A549 (cell line): ENCODE results near the gene FGF1. TPM values are rescaled to one million over a fixed set of nuclear protein-coding genes. Genes with fewer than 3 reads are reported as not detected.
A peak's percentile ranks its signal among the peaks of the same experiment; 100 is the strongest.

Experiments
- ATAC-seq, 2 experiments: fragments of 200-7000 bp in 1 of 2; fragments of >200 bp in 1 of 2; cut with Nextera tagmentation in 1 of 2; cut with Tn5 transposase in 1 of 2; 3 replicates each; pipeline versions ENCODE4 v1.8.0 to v1.9.1; 2018 to 2020; ENCODE audit warnings: mild to moderate bottlenecking in 1 of 2, moderate library complexity in 1 of 2
- CTCF ChIA-PET: fragments of 300-600 bp; sonication (Branson Sonifier 250); formaldehyde crosslinking; extraction: SDS; loops from one replicate; lab custom pipeline; 2021; ENCODE audit warnings: antibody characterized with exemption, inconsistent platforms; lab: Yijun Ruan, JAX
- POLR2A ChIA-PET: fragments of 350-600 bp; formaldehyde crosslinking; extraction: SDS; loops from one replicate; lab custom pipeline; 2021; ENCODE audit warnings: antibody characterized with exemption, inconsistent platforms; lab: Yijun Ruan, JAX
- DNase-seq, 2 experiments: peaks; one replicate each; pipeline versions ENCODE4 v3.0.0 to v3.0.0-alpha.2; 2011 to 2016; ENCODE audit warnings: low read depth in 1 of 2, low spot score in 1 of 2
- FAIRE-seq: peaks from 2 replicates; lab custom pipeline; 2011; peaks lifted over from hg19 to GRCh38; lab: Jason Lieb, UNC
- H3K27ac ChIP-seq, 2 experiments: fragments of >200 bp; sonication (Bioruptor Twin); formaldehyde crosslinking; 3 replicates each; pipeline ENCODE4 v1.5.1; 2016 to 2017
- H3K4me1 ChIP-seq: fragments of >200 bp; sonication (Bioruptor Twin); formaldehyde crosslinking; 3 replicates; pipeline ENCODE4 v1.6.1; 2016
- H3K4me2 ChIP-seq: fragments of >200 bp; sonication (Bioruptor Twin); formaldehyde crosslinking; 3 replicates; pipeline ENCODE4 v1.6.1; 2016
- H3K4me3 ChIP-seq: fragments of >200 bp; sonication (Bioruptor Twin); formaldehyde crosslinking; 3 replicates; pipeline ENCODE4 v1.5.1; 2016
- H3K9me3 ChIP-seq: fragments of >200 bp; sonication (Bioruptor Twin); formaldehyde crosslinking; 3 replicates; pipeline ENCODE4 v1.6.1; 2016
- CBX8 ChIP-seq: fragments of 200-600 bp; sonication (generic); IDR thresholded peaks from 2 replicates; pipeline ENCODE4 v1.6.1; 2016
- CEBPB ChIP-seq, 2 experiments: fragments of >200 bp in 1 of 2; sonication (Bioruptor Twin) in 1 of 2; formaldehyde crosslinking in 1 of 2; IDR thresholded peaks; 2 replicates each; pipeline ENCODE4 v1.6.1; 2012 to 2016
- CTCF ChIP-seq: fragments of >200 bp; sonication (Bioruptor Twin); formaldehyde crosslinking; IDR thresholded peaks from 3 replicates; pipeline ENCODE4 v1.5.1; 2016
- E2F6 ChIP-seq: IDR thresholded peaks from 2 replicates; pipeline ENCODE4 v1.6.1; 2012; ENCODE audit warnings: low read depth, borderline replicate concordance
- ESRRA ChIP-seq: fragments of 150-350 bp; IDR thresholded peaks from 2 replicates; pipeline ENCODE4 v1.6.1; 2014; ENCODE audit warnings: mild to moderate bottlenecking, low read length, borderline replicate concordance
- FOSB ChIP-seq: fragments of 250-450 bp; sonication (Bioruptor Pico); IDR thresholded peaks from 2 replicates; pipeline ENCODE4 v1.5.0; 2020; ENCODE audit warnings: mild to moderate bottlenecking, moderate library complexity
- HOXA7 ChIP-seq: fragments of 250-450 bp; sonication (Bioruptor Pico); IDR thresholded peaks from 2 replicates; pipeline ENCODE4 v1.5.0; 2020; ENCODE audit warnings: mild to moderate bottlenecking, moderate library complexity
- HOXB5 ChIP-seq: fragments of 250-450 bp; sonication (Bioruptor Pico); IDR thresholded peaks from 2 replicates; pipeline ENCODE4 v1.5.0; 2020; ENCODE audit warnings: mild to moderate bottlenecking, moderate library complexity
- JUN ChIP-seq, 2 experiments: fragments of >200 bp; sonication (Bioruptor Twin); formaldehyde crosslinking; IDR thresholded peaks; 2 replicates in 1 of 2; 3 replicates in 1 of 2; pipeline ENCODE4 v1.6.1; 2016 to 2017
- KDM5A ChIP-seq: fragments of 200-600 bp; sonication (generic); IDR thresholded peaks from 2 replicates; pipeline ENCODE4 v1.6.1; 2016; ENCODE audit warnings: antibody characterized with exemption, mild to moderate bottlenecking
- MYC ChIP-seq: IDR thresholded peaks from 2 replicates; pipeline ENCODE4 v1.6.1; 2012; ENCODE audit warnings: mild to moderate bottlenecking, inconsistent platforms, low read length, improper control_type of control experiment, borderline replicate concordance
- NFE2L2 ChIP-seq: fragments of 150-350 bp; conservative IDR thresholded peaks from 2 replicates; pipeline ENCODE4 v1.6.1; 2014; ENCODE audit warnings: low read length
- NPAS2 ChIP-seq: fragments of 250-450 bp; sonication (Bioruptor Pico); IDR thresholded peaks from 2 replicates; pipeline ENCODE4 v1.8.0; 2022; ENCODE audit warnings: mild to moderate bottlenecking, moderate library complexity, borderline replicate concordance
- PBX3 ChIP-seq: IDR thresholded peaks from 2 replicates; pipeline ENCODE4 v1.6.1; 2012
- PHF8 ChIP-seq: fragments of 200-600 bp; sonication (generic); IDR thresholded peaks from 2 replicates; pipeline ENCODE4 v1.6.1; 2016; ENCODE audit warnings: low read depth, mild to moderate bottlenecking, antibody characterized with exemption, moderate library complexity, borderline replicate concordance
- POLR2AphosphoS2 ChIP-seq: conservative IDR thresholded peaks from 2 replicates; pipeline ENCODE4 v1.6.1; 2012; ENCODE audit warnings: low read length, improper control_type of control experiment, inconsistent platforms
- RARB ChIP-seq: fragments of 250-450 bp; sonication (Bioruptor Pico); IDR thresholded peaks from 2 replicates; pipeline ENCODE4 v1.8.0; 2021; ENCODE audit warnings: mild to moderate bottlenecking, moderate library complexity
- REST ChIP-seq: fragments of 200-600 bp; sonication (generic); IDR thresholded peaks from 2 replicates; pipeline ENCODE4 v1.6.1; 2016; ENCODE audit warnings: antibody characterized with exemption, mild to moderate bottlenecking, moderate library complexity
- RFX5 ChIP-seq: fragments of 450-650 bp; IDR thresholded peaks from 2 replicates; pipeline ENCODE4 v1.7.1; 2014; ENCODE audit warnings: antibody characterized with exemption, mild to moderate bottlenecking, moderate library complexity
- SMC3 ChIP-seq: fragments of >200 bp; sonication (Bioruptor Twin); formaldehyde crosslinking; IDR thresholded peaks from 3 replicates; pipeline ENCODE4 v1.6.1; 2018; ENCODE audit warnings: inconsistent platforms
- TFCP2L1 ChIP-seq: fragments of 250-450 bp; sonication (Bioruptor Pico); IDR thresholded peaks from 2 replicates; pipeline ENCODE4 v1.5.0; 2021; ENCODE audit warnings: mild to moderate bottlenecking
- TP53 ChIP-seq: fragments of 250-450 bp; sonication (Bioruptor Pico); IDR thresholded peaks from 2 replicates; pipeline ENCODE4 v1.5.0; 2021; ENCODE audit warnings: mild to moderate bottlenecking, moderate library complexity
- ZC3H11A ChIP-seq: fragments of 450-650 bp; IDR thresholded peaks from 2 replicates; pipeline ENCODE4 v1.6.1; 2014; ENCODE audit warnings: antibody characterized with exemption, mild to moderate bottlenecking
- ZNF302 ChIP-seq: fragments of 250-450 bp; sonication (Bioruptor Pico); IDR thresholded peaks from 2 replicates; pipeline ENCODE4 v1.9.0; 2021; ENCODE audit warnings: inconsistent platforms, mild to moderate bottlenecking, moderate library complexity
- WGBS: methylation state at CpG from one replicate; pipeline ENCODE4 v1.1.6; 2017; ENCODE audit errors: missing lambda C conversion rate; 5-methylcytosine and 5-hydroxymethylcytosine counted together
- polyA plus RNA-seq, 4 experiments: library from polyadenylated mRNA; depleted of rRNA in 3 of 4; stranded (reverse); fragments of >200 nt; fragmentation: RNase III in 1 of 4; extraction: RNeasy Plus Mini Kit Qiagen cat#74134 plus additional on column Dnase treatment in 1 of 4; gene quantifications; 2 replicates in 3 of 4; 3 replicates in 1 of 4; pipeline ENCODE4 v1.2.3, GENCODE V29; 2011 to 2017
- TF ChIP-seq, protein P1 (sequence below): fragments of >200 bp; sonication (Bioruptor Twin); formaldehyde crosslinking; IDR thresholded peaks from 2 replicates; pipeline ENCODE4 v1.6.1; 2016
- TF ChIP-seq, protein P2 (sequence below): fragments of >200 bp; sonication (Bioruptor Twin); formaldehyde crosslinking; IDR thresholded peaks from 3 replicates; pipeline ENCODE4 v1.6.1; 2016

FGF1 gene
- polyA plus RNA-seq, 2 of the 4 experiments (the other 2 are of a cell fraction) = 0.05 to 0.40 TPM

DNA sequence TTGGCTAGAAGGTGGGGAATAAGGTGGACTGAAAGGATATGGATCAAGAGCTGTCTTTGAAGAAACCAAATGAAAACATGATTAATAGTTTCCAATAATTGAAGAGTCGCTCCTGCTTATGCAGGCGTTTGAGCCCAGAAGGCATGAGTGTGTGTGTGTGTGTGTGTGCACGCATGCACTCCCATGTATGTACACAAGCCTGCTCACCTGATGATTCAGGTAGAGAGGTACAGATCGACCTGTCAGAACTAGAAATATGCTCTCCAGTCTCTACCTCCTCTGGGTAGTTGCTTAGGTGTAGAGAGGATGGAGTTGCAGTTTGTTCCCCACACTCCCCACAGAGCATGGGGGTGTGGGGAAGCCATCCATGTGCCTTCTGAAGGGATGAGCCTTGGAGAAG lies 1.1 kb upstream of the FGF1 start:
- 80% methylated on average over 4 of the region's 4 CpGs for WGBS
- ChIA-PET POLR2A (no interaction called here), CTCF (interaction anchor here (0.6 to 19.8 kb wide), 8 partner anchors 9 to 402 kb away, joined by 3 to 583 read pairs (median 5); no protein-coding TSS in a partner anchor)
- FAIRE-seq (no peak), ATAC-seq (no peak), DNase-seq (no peak)
- no peak overlapping the region for H3K27ac ChIP-seq
- H3K9me3 ChIP-seq = no peaks in the 10 kb centered on the region
- TF ChIP-seq TFCP2L1 (CRISPR knock-in tag) = no peak
- no peak for TF ChIP-seq ZNF302 (CRISPR knock-in tag)
- no peak for TF ChIP-seq PHF8
- TF ChIP-seq POLR2AphosphoS2 = no peak
- H3K4me1 ChIP-seq = no peaks in the 10 kb centered on the region
- H3K4me2 ChIP-seq = no peak overlapping the region
- no peak overlapping the region for H3K4me3 ChIP-seq

DNA sequence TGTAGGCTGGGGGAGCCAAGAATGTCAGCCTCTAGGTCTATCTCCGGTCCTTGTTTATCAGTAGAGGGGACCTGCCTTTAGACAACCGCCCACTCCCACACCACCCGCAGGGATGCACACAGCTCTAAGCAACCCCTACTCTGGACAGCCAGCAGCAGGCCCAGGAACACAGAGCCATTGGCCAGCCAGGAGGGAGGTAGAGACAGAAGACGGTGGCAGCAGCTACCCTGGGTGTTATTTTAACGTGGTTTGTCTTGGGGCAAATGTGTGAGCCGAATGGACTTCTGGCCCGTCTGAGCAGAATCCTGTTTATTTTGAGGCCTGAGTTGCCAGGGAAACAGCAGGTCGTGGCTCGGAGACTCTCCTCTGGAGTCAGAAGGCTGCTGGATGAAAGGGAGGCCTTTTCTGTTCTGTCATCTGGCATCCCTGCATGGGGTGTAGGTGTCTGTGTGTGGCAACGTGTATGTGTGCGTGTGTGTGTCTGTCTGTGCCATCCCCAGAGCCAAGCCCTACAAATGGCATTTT lies 382 bp upstream of the FGF1 start:
- ChIA-PET POLR2A (no interaction called here), CTCF (interaction anchor here (1.0 to 19.8 kb wide), 9 partner anchors 9 to 202 kb away, joined by 3 to 583 read pairs (median 6); no protein-coding TSS in a partner anchor)
- Histone ChIP-seq H3K4me2 (no peak overlapping the region), H3K9me3 (no peaks in the 10 kb centered on the region), H3K27ac (no peak overlapping the region), H3K4me1 (peaks cover 5% of the 10 kb centered on the region), H3K4me3 (no peak overlapping the region)
- 77% methylated on average over 11 of the region's 11 CpGs for WGBS
- peak in 1 of 2 experiments; percentile 11 for DNase-seq
- peak in 1 of 2 experiments; percentile 34; a peak in 3 of 6 replicates for ATAC-seq
- FAIRE-seq = no peak
- TF ChIP-seq NFE2L2 (no peak), ZC3H11A (no peak), TP53 (no peak), HOXA7 (no peak), FOSB (CRISPR knock-in tag) (no peak), ESRRA (no peak), HOXB5 (no peak)

DNA sequence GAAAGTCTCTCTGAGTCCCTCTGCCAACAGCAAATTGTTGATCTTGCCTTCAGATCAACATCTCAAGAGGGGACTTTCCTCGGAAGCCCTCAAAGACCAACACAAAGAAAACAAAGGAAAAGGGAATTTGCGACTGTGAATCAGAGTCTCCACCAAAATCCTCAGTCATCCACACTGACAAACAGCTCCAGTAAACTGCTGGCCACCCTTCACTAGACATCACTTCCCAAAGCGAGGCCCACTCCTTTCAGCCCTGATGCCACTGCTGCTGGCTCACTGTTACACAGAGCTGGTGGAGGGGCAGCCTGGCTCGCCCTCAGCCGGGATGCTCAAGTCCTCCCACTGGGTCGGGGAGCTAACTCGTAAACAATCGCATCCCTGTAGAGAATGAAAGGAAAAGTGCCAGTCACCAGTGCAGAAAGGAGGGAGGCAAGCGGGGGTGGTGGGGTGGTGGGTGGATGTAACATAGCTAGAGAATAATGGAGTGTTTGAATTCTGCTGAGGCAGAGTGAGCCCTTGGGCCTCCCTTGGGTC lies 1.3 kb downstream of the FGF1 start:
- FAIRE-seq = no peak
- TF ChIP-seq SMC3 (no peak), ESRRA (no peak), CTCF (no peak), JUN (IDR thresholded peaks at IDR 0.05) (no peak), KDM5A (no peak), REST (no peak), PBX3 (no peak), CBX8 (no peak), TFCP2L1 (CRISPR knock-in tag) (no peak), CEBPB (IDR thresholded peaks at IDR 0.05) (no peak), RFX5 (no peak), MYC (no peak), E2F6 (no peak), NPAS2 (CRISPR knock-in tag) (no peak), RARB (no peak)
- TF ChIP-seq, protein P1, sequence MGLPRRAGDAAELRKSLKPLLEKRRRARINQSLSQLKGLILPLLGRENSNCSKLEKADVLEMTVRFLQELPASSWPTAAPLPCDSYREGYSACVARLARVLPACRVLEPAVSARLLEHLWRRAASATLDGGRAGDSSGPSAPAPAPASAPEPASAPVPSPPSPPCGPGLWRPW = no peak
- TF ChIP-seq, protein P2, sequence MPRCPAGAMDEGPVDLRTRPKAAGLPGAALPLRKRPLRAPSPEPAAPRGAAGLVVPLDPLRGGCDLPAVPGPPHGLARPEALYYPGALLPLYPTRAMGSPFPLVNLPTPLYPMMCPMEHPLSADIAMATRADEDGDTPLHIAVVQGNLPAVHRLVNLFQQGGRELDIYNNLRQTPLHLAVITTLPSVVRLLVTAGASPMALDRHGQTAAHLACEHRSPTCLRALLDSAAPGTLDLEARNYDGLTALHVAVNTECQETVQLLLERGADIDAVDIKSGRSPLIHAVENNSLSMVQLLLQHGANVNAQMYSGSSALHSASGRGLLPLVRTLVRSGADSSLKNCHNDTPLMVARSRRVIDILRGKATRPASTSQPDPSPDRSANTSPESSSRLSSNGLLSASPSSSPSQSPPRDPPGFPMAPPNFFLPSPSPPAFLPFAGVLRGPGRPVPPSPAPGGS = no peak

More for the DNA sequence above, 1.3 kb downstream of the FGF1 start:
- ATAC-seq = no peak
- Histone ChIP-seq H3K27ac (no peak overlapping the region), H3K4me2 (no peak overlapping the region), H3K4me1 (peaks cover 15% of the 10 kb centered on the region), H3K4me3 (no peak overlapping the region), H3K9me3 (no peaks in the 10 kb centered on the region)
- CTCF ChIA-PET = interaction anchor here (0.8 to 19.8 kb wide), 7 partner anchors 14 to 196 kb away, joined by 3 to 583 read pairs (median 12); no protein-coding TSS in a partner anchor
- no peak for DNase-seq
- POLR2A ChIA-PET = no interaction called here
- 56% methylated on average over 9 of the region's 9 CpGs for WGBS
